Ovary (tissue), 3 donors: ENCODE measurements around the gene ZC3HAV1.

Experiments
- CTCF ChIP-seq, 3 donors: fragments of 450-650 bp in 2 of 3; fragments of 200-600 bp in 1 of 3; IDR thresholded peaks; one replicate each; pipeline versions ENCODE4 v1.5.1 to v1.8.0; 2016 to 2022; ENCODE audit warnings: antibody characterized with exemption in 3 of 3, mild to moderate bottlenecking in 1 of 3
- POLR2A ChIP-seq: fragments of 450-650 bp; IDR thresholded peaks from one replicate; pipeline ENCODE4 v1.6.1; 2017; ENCODE audit warnings: antibody characterized with exemption, mild to moderate bottlenecking, moderate library complexity
- donor health status: DM: no; HTN: no; CAD: no.

- no peak for TF ChIP-seq POLR2A
- TF ChIP-seq CTCF (IDR thresholded peaks at IDR 0.05) = no peak
Observed at GRCh38 chr7:139092090-139092796, 17.3 kb downstream of the ZC3HAV1 start.
